Activated B cell treated with CpG ODN at 0.5 μM for 24 hours (primary cell): ENCODE results near the gene FOXF1. TPM values are rescaled to one million over a fixed set of nuclear protein-coding genes. Genes with fewer than 3 reads are reported as not detected.

Source experiments
- ATAC-seq: fragments of 200-7000 bp; cut with Tn5 transposase; one replicate; pipeline ENCODE4 v1.10.0; 2021; ENCODE audit warnings: low read depth, mild to moderate bottlenecking, moderate library complexity
- CTCF ChIA-PET: fragments of 350-600 bp; sonication (Branson Sonifier 250); formaldehyde crosslinking; loops from one replicate; lab custom pipeline; 2021; ENCODE audit warnings: antibody characterized with exemption; lab: Charles Lee
- POLR2A ChIA-PET: fragments of 350-600 bp; sonication (Branson Sonifier 250); formaldehyde crosslinking; loops from one replicate; lab custom pipeline; 2021; ENCODE audit warnings: antibody characterized with exemption; lab: Charles Lee
- DNase-seq: peaks from one replicate; pipeline ENCODE4 v3.0.0; 2022
- H3K27ac Mint-ChIP-seq: one replicate; pipeline ENCODE4 v1.8.0; 2020; ENCODE audit warnings: mixed read lengths
- H3K27me3 Mint-ChIP-seq: one replicate; pipeline ENCODE4 v1.8.0; 2021; ENCODE audit warnings: mixed read lengths
- H3K36me3 Mint-ChIP-seq: one replicate; pipeline ENCODE4 v1.8.0; 2021; ENCODE audit warnings: low read depth, mixed read lengths
- H3K4me1 Mint-ChIP-seq: one replicate; pipeline ENCODE4 v1.8.0; 2021; ENCODE audit warnings: mixed read lengths
- H3K4me3 Mint-ChIP-seq: one replicate; pipeline ENCODE4 v1.8.0; 2020; ENCODE audit warnings: mild to moderate bottlenecking, mixed read lengths
- H3K9me3 Mint-ChIP-seq: one replicate; pipeline ENCODE4 v1.8.0; 2020; ENCODE audit warnings: mixed read lengths
- CTCF ChIP-seq: fragments of 200-600 bp; IDR thresholded peaks from one replicate; pipeline ENCODE4 v1.8.0; 2022; ENCODE audit warnings: antibody characterized with exemption, mild to moderate bottlenecking
- intact Hi-C: fragments of 100-400 bp; cut with micrococcal nuclease; formaldehyde crosslinking; loops from one replicate; pipeline ENCODE4 v1.15.1; 2024
- total RNA-seq: library from RNA; stranded (reverse); gene quantifications from 2 replicates; pipeline ENCODE4 v1.2.3, GENCODE V29; 2022

Gene FOXF1
- total RNA-seq, 1 donor from 2014 or later: not detected

GRCh38 chr16:86500708-86501510 lies 9.4 kb upstream of the FOXF1 start:
- no peak for DNase-seq
- H3K27ac Mint-ChIP-seq: no peak overlapping the region

DNA sequence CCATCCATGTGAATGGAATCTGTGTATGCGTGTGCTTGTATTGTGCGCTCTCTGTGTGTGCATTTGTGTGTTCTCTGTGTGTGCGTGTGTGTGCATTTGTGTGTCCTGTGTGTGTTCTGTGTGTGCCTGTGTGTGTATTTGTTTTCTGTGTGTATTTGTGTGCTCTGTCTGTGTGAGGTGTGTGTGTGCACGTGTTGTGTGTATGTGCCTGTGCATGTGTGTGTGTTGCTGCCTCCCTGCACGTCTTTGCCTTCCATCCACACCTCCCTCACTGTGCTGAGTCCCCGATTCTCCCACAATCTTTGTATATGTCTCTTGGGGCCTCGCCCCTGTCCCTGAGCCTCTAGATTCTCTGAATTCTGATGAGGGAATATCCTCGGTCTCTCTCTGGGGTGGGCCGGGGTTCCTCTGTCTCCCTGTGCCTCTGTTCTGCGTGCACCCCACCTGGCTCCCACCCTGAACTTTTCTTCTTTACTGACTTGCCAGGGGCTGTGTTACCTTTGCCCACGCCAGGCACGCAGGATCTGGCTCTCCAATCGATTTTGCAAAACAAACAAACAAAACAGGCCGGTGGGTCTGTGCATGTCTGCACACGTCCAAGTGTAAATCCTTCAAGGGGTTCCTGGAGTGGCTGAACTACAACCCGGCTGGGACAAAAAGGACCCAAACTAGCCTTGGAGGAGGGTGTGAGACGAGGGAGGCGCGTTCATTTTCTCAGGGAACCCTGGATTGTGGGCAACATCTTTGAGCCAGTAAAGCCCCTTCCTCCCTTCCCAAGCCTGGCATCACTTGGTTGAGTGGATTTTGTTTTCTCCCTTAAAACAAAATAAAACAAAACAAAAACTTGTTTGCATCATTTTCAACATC lies 8.1 kb upstream of the FOXF1 start:
- H3K4me3 Mint-ChIP-seq: no peak overlapping the region
- POLR2A ChIA-PET: no interaction called here
- intact Hi-C loops: no loop called here
- peaks cover 77% of the 10 kb centered on the region for H3K27me3 Mint-ChIP-seq
- H3K36me3 Mint-ChIP-seq: no peaks in the 10 kb centered on the region
- no peak overlapping the region for H3K27ac Mint-ChIP-seq
- no peaks in the 10 kb centered on the region for H3K9me3 Mint-ChIP-seq
- no peak for TF ChIP-seq CTCF
- no peak for ATAC-seq
- DNase-seq: no peak
- peaks cover 11% of the 10 kb centered on the region for H3K4me1 Mint-ChIP-seq
- CTCF ChIA-PET: no interaction called here

More at GRCh38 chr16:86500708-86501510, 9.4 kb upstream of the FOXF1 start:
- no peak for TF ChIP-seq CTCF
- CTCF ChIA-PET: no interaction called here
- intact Hi-C loops: no loop called here
- Mint-ChIP-seq H3K36me3 (no peaks in the 10 kb centered on the region), H3K4me3 (no peak overlapping the region), H3K9me3 (no peaks in the 10 kb centered on the region), H3K27me3 (peaks cover 75% of the 10 kb centered on the region), H3K4me1 (peaks cover 8% of the 10 kb centered on the region)
- ATAC-seq: no peak
- POLR2A ChIA-PET: no interaction called here

DNA sequence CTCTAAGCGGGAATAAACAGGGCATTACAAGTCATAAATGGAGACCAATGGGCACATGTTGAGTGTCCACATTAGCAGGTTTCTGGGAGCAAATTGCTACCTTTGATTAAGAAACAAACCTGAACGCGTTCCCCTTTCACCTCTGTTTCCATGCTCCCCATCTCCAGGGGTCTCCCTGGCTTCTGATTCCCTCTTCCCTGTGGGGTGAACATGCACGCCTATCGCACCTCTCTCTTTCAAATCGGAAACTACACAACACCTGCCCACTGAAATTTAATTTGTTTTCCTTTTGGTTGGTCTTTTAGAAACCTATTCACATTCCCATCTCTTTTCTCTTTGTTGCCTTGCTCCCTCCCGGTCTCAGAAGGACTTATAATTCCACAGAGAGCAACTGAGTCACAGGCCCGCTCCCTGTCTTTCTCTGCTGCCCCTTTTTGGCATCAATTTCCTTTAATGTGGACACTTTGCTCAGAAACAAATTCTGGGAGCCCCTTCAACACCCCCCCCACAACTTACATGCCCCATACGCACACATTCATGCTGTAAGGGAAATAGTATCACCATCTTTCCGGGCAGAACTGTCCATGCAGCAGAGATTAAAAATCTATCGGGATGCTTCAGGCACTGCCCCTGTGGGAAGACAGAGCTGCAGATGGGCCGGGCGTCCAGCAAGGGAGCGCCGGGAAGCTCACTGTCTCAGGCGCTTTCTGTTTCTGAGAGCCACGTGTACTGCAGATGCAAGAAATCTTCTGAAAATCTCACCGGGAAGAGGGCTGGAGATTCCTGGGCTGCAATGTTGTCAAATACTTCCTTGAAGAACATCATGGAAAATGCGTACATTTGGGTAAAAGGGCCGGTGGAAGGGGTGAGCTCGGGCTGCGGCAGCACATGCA lies 7.2 kb upstream of the FOXF1 start:
- Mint-ChIP-seq H3K4me1 (peaks cover 17% of the 10 kb centered on the region), H3K27ac (no peak overlapping the region), H3K4me3 (no peak overlapping the region), H3K27me3 (peaks cover 83% of the 10 kb centered on the region), H3K36me3 (no peaks in the 10 kb centered on the region), H3K9me3 (no peaks in the 10 kb centered on the region)
- CTCF ChIA-PET: no interaction called here
- POLR2A ChIA-PET: no interaction called here
- TF ChIP-seq CTCF: no peak
- no peak for DNase-seq
- intact Hi-C loops: no loop called here
- ATAC-seq: no peak

DNA sequence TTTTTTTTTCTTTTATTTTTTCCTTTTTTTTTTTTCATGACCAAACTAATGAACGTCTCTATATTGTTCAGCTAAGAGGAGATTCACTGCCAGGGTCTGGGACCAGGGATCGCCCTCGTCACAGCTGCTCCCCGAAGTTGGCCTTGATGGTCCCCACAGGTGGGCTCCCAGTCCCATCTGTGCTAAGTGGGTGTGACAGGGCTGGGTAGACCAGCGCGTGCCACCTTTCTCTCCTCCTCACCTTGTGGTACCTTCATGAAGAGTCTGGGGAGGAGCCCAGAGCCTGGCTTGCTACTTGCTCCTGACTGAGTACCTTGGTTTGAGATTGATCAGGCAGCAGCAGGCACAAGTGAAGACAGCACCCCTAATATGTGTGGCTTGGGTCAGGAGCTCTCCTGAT lies 6.5 kb upstream of the FOXF1 start:
- Mint-ChIP-seq H3K27me3 (peaks cover 80% of the 10 kb centered on the region), H3K27ac (no peak overlapping the region), H3K36me3 (no peaks in the 10 kb centered on the region), H3K4me1 (peaks cover 18% of the 10 kb centered on the region), H3K9me3 (no peaks in the 10 kb centered on the region), H3K4me3 (no peak overlapping the region)
- ATAC-seq (no peak), DNase-seq (no peak)
- intact Hi-C loops: no loop called here
- TF ChIP-seq CTCF: no peak
- ChIA-PET POLR2A (no interaction called here), CTCF (no interaction called here)
